ENCODE data around the gene SEMA4B. TPM values are rescaled to one million over a fixed set of nuclear protein-coding genes. Genes with fewer than 3 reads are reported as not detected.

SEMA4B gene
- total RNA-seq, 1 experiment from 2014 or later = 13.2 TPM

DNA sequence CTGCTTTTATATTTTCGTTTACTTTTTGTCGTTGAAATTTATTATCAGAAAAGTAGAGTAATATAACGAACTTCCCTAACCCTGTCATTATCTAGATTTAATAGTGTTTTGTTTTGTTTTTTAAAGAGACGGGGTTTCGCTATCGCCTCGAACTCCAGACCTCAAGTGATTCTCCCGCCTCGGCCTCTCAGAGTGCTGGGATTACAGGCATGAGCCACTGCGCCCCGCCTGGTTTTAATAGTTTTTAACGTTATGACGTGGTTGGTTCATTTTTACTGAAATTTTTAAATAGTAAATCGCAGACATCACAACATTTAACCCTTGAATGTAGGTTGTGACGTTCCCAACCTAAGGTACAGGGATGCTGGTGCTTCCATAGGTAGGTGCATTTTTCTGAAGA lies 65.4 kb downstream of the SEMA4B start:
- DNase-seq (ENCODE audit: low spot score) = peak; percentile 35
- TF ChIP-seq EZH2 (IDR thresholded peaks at IDR 0.05; ENCODE audit: borderline replicate concordance, low read depth, low read length, poor library complexity, severe bottlenecking) = no peak
- TF ChIP-seq, protein P1, sequence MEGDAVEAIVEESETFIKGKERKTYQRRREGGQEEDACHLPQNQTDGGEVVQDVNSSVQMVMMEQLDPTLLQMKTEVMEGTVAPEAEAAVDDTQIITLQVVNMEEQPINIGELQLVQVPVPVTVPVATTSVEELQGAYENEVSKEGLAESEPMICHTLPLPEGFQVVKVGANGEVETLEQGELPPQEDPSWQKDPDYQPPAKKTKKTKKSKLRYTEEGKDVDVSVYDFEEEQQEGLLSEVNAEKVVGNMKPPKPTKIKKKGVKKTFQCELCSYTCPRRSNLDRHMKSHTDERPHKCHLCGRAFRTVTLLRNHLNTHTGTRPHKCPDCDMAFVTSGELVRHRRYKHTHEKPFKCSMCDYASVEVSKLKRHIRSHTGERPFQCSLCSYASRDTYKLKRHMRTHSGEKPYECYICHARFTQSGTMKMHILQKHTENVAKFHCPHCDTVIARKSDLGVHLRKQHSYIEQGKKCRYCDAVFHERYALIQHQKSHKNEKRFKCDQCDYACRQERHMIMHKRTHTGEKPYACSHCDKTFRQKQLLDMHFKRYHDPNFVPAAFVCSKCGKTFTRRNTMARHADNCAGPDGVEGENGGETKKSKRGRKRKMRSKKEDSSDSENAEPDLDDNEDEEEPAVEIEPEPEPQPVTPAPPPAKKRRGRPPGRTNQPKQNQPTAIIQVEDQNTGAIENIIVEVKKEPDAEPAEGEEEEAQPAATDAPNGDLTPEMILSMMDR (conservative IDR thresholded peaks at IDR 0.05; ENCODE audit: low read depth, low read length) = no peak
- Histone ChIP-seq H3K9me3 (ENCODE audit: low read depth, low read length, poor library complexity, severe bottlenecking) (no peaks in the 10 kb centered on the region), H3K36me3 (ENCODE audit: insufficient read depth, low read length, poor library complexity, severe bottlenecking) (peaks cover 30% of the 10 kb centered on the region), H3K27ac (ENCODE audit: low read depth, low read length, poor library complexity, severe bottlenecking) (peak overlapping the region; percentile 91), H3K27me3 (replicated peaks; ENCODE audit: insufficient read depth, low read depth, low read length, poor library complexity) (no peaks in the 10 kb centered on the region), H3K4me1 (ENCODE audit: insufficient read depth, low read length, poor library complexity, severe bottlenecking) (peaks cover 17% of the 10 kb centered on the region), H3K4me3 (ENCODE audit: low read depth, low read length, poor library complexity, severe bottlenecking) (peak overlapping the region; percentile 59)
- CTCF ChIA-PET = no interaction called here
- TSS peak; percentile 52 for BruUV-seq (replicated peaks)
- intact Hi-C loops (cut with micrococcal nuclease; ENCODE audit: unreplicated experiment) = no loop called here
- POLR2A ChIA-PET (ENCODE audit: low non-redundant PET) = no interaction called here

DNA sequence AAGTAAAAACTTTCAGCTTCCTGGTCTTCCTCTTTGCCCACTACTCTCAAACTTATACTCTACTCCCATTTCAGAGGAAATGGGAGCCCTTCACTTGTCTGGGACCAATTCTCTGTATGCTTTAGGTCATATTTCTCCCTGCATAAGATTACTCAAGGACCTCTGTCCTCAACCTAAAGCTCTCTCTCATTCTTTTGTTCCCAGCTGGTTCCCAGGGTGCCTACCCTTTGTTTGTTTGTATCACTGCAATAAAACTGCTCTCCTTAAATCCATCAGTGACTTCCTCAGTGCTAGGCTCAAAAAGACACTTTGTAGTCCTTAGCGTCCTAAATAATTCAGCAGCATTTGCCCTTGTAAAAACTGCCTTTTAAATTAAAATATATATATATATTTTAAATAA lies 67.3 kb downstream of the SEMA4B start:
- H3K4me3 ChIP-seq (ENCODE audit: low read depth, low read length, poor library complexity, severe bottlenecking) = no peak overlapping the region
- peaks cover 17% of the 10 kb centered on the region for H3K4me1 ChIP-seq (ENCODE audit: insufficient read depth, low read length, poor library complexity, severe bottlenecking)
- intact Hi-C loops (cut with micrococcal nuclease; ENCODE audit: unreplicated experiment) = no loop called here
- H3K27ac ChIP-seq (ENCODE audit: low read depth, low read length, poor library complexity, severe bottlenecking) = no peak overlapping the region
- ChIA-PET CTCF (no interaction called here), POLR2A (ENCODE audit: low non-redundant PET) (no interaction called here)
- no TSS peak for BruUV-seq (replicated peaks)
- DNase-seq (ENCODE audit: low spot score) = peak; percentile 37
- H3K9me3 ChIP-seq (ENCODE audit: low read depth, low read length, poor library complexity, severe bottlenecking) = no peaks in the 10 kb centered on the region
- H3K36me3 ChIP-seq (ENCODE audit: insufficient read depth, low read length, poor library complexity, severe bottlenecking) = peaks cover 50% of the 10 kb centered on the region
- no peaks in the 10 kb centered on the region for H3K27me3 ChIP-seq (replicated peaks; ENCODE audit: insufficient read depth, low read depth, low read length, poor library complexity)
- TF ChIP-seq, protein P1 (conservative IDR thresholded peaks at IDR 0.05; ENCODE audit: low read depth, low read length) = no peak
- no peak for TF ChIP-seq EZH2 (IDR thresholded peaks at IDR 0.05; ENCODE audit: borderline replicate concordance, low read depth, low read length, poor library complexity, severe bottlenecking)

DNA sequence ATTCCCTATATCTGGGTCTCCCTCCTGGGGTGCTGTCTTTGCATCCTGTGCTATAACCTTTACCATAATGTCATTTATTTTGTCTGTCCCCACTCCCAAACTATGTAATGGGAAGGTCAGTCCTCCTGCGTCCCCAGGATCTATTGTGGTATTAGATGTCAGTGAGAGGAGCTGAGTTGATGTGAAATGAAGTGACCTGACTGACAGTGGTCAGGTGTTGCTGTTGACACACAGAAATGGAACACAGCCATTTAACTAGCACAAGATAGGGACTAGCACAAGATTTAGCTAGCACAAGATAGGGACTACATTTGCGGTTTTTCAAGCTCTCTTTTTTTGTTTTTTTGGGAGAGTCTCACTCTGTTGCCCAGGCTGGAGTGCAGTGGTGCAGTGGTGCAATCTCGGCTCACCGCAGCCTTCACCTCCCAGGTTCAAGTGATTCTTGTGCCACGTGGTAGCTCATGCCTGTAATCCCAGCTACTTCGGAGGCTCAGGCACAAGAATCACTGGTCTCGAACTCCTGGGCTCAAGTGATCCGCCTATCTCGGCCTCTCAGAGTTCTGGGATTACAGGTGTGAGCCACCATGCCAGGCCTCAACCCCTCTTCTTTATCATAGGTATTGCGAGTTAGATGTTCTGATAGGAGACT lies 69.5 kb downstream of the SEMA4B start:
- H3K27me3 ChIP-seq (replicated peaks; ENCODE audit: insufficient read depth, low read depth, low read length, poor library complexity) = no peaks in the 10 kb centered on the region
- peaks cover 17% of the 10 kb centered on the region for H3K4me1 ChIP-seq (ENCODE audit: insufficient read depth, low read length, poor library complexity, severe bottlenecking)
- CTCF ChIA-PET = no interaction called here
- H3K36me3 ChIP-seq (ENCODE audit: insufficient read depth, low read length, poor library complexity, severe bottlenecking) = peaks cover 53% of the 10 kb centered on the region
- no peak overlapping the region for H3K27ac ChIP-seq (ENCODE audit: low read depth, low read length, poor library complexity, severe bottlenecking)
- POLR2A ChIA-PET (ENCODE audit: low non-redundant PET) = no interaction called here
- no peak for TF ChIP-seq EZH2 (IDR thresholded peaks at IDR 0.05; ENCODE audit: borderline replicate concordance, low read depth, low read length, poor library complexity, severe bottlenecking)
- TF ChIP-seq, protein P1 (conservative IDR thresholded peaks at IDR 0.05; ENCODE audit: low read depth, low read length) = no peak
- DNase-seq (ENCODE audit: low spot score) = no peak
- intact Hi-C loops (cut with micrococcal nuclease; ENCODE audit: unreplicated experiment) = no loop called here
- H3K9me3 ChIP-seq (ENCODE audit: low read depth, low read length, poor library complexity, severe bottlenecking) = no peaks in the 10 kb centered on the region
- H3K4me3 ChIP-seq (ENCODE audit: low read depth, low read length, poor library complexity, severe bottlenecking) = no peak overlapping the region
- no TSS peak for BruUV-seq (replicated peaks)

Data from A673 (cell line).